Adipose tissue (tissue), 3 donors: ENCODE measurements around the gene SPTBN4. TPM values are rescaled to one million over a fixed set of nuclear protein-coding genes. Genes with fewer than 3 reads are reported as not detected.
"Not testable (repeated sequence)": the region's sequence is repeated elsewhere in the genome, so short reads cannot be mapped to it uniquely, and the experiment has no call there.

Experiments
- H3K27ac ChIP-seq: one replicate; pipeline ENCODE4 v1.5.1; 2013; ENCODE audit warnings: low read depth, low read length
- WGBS, 3 donors: extraction: QIAGEN DNeasy Blood & Tissue Kit; methylation state at CpG; one replicate each; pipeline ENCODE4 v1.1.7; 2013; 5-methylcytosine and 5-hydroxymethylcytosine counted together
- polyA plus RNA-seq, 3 donors: library from polyadenylated mRNA; stranded (reverse); fragments of 200-250 nt; gene quantifications; one replicate each; pipeline ENCODE4 v1.2.3, GENCODE V29; 2013
- donor health status: healthy with polysubstance abuse.
- donor health status: Bipolar disorder and iron deficiency.
- donor health status: healthy.

Gene SPTBN4
- polyA plus RNA-seq, 3 donors = 1.3 to 4.1 (median 2.2) TPM

DNA sequence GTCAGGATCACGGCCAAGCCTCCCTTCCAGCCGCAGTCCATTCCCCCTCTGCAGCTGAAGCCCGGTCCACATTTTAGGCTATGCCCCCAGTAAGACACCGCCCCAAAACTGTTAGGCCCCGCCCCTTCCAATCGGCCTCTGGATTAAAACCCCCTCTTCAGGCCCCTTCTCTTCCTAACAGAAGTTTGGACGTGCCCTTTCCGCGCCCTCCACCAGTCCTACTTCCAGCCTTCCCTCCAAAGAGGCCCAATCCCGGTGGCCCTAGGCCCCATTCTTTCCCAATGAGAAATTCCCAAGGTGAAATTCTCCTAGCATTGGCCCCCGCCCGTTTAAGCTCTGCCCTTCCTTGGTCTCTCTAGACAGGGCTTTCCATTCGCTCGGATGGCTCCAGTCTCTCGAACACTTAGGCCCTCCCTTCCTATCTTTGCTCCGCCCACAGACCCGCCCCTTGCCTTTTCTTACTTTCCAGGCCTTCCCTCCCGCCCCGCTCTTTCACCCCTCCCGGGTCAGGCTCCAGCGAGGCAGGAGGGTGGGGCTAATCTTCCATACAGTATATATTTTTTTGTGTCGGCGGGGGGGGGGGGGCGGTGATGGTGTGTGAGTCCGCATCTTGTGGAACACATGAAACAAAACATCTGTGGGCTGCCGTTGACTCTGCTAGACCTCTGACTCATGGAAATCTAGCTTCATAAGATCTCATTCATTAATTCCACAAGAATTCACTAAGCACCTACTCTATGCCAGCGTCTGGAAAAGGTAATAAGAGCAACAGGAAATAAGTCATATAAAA is 148.0 kb downstream of the SPTBN4 start:
- 7 to 37% (median 21%) methylated on average over 27 of the region's 27 CpGs for WGBS, 3 donors
- no peak overlapping the region for H3K27ac ChIP-seq

DNA sequence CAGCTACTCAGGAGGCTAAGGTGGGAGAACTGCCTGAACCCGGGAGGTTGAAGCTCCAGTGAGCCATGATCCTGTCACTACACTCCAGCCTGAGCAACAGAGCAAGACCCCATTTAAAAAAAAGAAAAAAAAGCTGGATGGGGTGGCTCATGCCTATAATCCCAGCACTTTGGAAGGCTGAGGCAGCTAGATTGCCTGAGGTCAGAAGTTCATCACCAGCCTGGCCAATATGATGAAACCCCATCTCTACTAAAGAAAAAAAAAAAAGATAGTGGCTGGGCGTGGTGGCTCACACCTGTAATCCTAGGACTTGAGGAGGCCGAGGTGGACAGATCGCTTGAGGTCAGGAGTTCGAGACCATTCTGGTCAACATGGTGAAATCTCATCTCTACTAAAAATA is 149.4 kb downstream of the SPTBN4 start:
- WGBS, 3 donors = 83 to 93% (median 84%) methylated on average over 5 of the region's 5 CpGs
- no peak overlapping the region for H3K27ac ChIP-seq

DNA sequence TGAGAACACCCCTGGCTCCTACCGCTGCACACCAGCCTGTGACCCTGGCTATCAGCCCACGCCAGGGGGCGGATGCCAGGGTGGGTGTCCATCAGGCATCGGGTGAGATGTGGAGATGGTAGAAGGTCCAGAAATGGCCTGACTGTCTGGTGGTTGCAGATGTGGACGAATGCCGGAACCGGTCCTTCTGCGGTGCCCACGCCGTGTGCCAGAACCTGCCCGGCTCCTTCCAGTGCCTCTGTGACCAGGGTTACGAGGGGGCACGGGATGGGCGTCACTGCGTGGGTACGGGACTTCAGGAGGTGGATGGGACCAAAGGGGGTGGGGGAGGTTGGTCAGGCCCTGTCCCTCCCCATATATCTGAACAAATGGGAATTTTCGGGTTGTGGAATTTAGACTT is 150.1 kb downstream of the SPTBN4 start:
- no peak overlapping the region for H3K27ac ChIP-seq
- WGBS, 3 donors = 93 to 97% (median 96%) methylated on average over 17 of the region's 17 CpGs

DNA sequence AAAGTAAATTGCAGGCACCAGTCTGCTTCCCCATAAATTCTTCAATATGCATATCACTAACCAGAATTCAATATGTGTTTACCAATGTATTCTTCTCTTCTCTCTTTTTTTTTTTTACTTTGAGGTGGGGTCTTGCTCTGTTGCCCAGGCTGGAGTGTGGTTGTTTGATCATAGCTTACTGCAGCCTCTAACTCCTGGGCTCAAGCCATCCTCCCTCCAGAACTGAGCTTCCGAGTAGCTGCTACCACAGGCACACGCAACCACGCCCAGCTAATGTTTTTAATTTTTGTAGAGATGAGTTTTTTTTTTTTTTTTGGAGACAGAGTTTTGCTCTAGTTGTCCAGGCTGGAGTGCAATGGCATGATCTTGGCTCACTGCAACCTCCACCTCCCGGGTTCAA is 151.2 kb downstream of the SPTBN4 start:
- H3K27ac ChIP-seq = no peak overlapping the region
- 88 to 92% (median 91%) methylated on average over 4 of the region's 4 CpGs for whole genome bisulfite sequencing, 3 donors

DNA sequence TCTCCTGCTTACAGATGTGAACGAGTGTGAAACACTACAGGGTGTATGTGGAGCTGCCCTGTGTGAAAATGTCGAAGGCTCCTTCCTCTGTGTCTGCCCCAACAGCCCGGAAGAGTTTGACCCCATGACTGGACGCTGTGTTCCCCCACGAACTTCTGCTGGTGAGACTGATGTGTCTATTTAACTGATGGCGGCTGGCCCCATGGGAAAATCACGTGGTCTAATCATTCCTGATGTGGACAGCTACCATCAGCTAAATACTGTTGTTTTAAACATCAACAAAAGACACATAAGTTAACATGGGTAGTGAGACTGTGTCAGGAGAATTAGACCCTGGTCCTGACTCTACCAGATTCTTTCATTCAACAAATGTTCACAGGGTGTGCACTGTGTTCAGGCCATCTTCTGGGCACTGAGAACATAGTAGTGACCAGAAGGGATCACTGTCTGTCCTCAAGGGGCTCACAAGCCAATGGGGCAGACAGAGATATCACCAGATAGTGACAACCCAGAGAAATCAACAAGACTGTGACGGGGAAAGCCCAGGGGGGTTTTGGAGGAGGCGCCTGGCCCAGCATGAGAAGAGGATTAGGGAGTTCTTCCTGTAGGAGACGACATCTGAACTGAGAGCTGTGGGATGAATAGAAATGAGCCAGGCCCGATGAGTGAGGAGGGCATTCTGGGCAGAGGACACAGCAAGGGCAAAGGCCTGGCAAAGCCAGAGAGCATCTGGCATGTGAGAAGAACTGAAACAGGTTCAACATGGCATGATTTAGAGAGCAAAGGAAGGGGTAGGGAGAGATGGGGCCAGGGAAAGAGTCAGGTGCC is 152.7 kb downstream of the SPTBN4 start:
- 75 to 80% (median 77%) methylated on average over 11 of the region's 11 CpGs for WGBS, 3 donors
- H3K27ac ChIP-seq = no peak overlapping the region

DNA sequence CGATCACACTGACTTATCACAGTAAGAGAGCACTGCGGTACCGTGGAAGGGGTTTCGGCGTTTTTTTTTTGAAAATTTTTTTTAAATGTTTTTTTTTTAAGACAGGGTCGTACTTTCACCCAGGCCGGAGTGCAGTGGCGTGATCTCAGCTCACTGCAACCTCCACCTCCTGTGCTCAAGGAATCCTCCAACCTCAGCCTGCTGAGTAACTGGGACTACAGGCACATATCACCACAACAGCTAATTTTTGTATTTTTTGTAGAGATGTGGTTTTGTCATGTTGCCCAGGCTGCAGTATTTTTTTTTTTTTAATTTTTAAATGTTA is 153.3 kb downstream of the SPTBN4 start:
- WGBS, 3 donors = 91 to 93% (median 92%) methylated on average over 8 of the region's 8 CpGs
- no peak overlapping the region for H3K27ac ChIP-seq

DNA sequence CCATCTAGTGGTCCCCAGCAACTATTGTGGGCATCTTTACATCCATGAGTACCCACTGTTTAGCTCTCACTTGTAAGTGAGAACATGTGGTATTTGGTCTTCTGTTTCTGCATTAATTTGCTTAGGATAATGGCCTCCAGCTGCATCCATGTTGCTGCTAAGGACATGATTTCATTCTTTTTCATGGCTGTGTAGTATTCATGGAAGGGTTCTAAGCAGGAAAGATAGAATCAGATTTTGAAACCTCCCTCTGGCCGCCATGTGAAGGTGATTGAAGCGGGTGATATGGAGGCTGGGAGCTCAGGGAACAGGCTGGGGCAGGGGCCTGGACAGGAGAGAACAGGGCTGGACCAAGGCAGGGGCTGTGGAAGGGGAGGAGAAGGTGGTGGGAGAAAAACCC is 154.5 kb downstream of the SPTBN4 start:
- H3K27ac ChIP-seq = no peak overlapping the region
- 70 to 95% (median 77%) methylated on average over 2 of the region's 2 CpGs for WGBS, 3 donors

DNA sequence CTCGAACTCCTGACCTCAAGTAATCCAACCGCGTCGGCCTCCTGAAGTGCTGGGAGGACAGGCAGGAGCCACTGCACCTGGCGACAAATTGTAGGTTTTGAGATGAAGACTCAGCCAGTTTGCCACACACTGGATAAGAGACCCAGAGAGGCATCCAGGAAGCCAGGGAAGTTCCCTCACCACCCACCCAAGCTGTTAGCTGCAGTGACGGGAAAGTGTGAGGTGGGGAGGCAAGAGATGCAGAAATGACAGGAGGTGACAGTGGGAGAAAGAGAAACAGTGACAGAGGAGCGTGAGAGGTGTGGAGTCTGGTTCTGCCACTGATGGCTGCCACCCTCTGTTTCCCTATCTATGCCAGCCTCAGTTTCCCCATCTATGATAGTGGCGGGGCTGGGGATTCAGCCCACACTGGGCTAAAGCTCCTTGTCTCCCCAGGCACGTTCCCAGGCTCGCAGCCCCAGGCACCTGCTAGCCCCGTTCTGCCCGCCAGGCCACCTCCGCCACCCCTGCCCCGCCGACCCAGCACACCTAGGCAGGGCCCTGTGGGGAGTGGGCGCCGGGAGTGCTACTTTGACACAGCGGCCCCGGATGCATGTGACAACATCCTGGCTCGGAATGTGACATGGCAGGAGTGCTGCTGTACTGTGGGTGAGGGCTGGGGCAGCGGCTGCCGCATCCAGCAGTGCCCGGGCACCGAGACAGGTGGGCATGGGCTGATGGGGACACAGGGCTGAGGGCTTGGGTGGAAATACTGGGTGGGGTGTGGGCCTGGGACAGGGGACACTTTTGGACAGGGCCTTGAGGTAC is 155.4 kb downstream of the SPTBN4 start:
- WGBS, 3 donors = 90 to 93% (median 90%) methylated on average over 24 of the region's 24 CpGs
- H3K27ac ChIP-seq = no peak overlapping the region

DNA sequence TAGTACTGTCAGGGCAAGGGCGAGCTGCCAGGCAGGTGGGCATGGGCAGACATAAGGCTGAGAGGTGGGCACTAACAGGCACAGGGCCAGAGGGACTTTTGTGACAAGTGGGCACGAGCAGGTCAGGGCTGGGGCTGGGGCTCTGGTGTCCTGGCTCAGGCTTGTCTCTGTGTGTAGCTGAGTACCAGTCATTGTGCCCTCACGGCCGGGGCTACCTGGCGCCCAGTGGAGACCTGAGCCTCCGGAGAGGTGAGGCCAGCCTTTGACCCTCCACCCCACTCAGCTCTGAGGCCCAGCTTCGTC is 155.9 kb downstream of the SPTBN4 start:
- H3K27ac ChIP-seq = no peak overlapping the region

DNA sequence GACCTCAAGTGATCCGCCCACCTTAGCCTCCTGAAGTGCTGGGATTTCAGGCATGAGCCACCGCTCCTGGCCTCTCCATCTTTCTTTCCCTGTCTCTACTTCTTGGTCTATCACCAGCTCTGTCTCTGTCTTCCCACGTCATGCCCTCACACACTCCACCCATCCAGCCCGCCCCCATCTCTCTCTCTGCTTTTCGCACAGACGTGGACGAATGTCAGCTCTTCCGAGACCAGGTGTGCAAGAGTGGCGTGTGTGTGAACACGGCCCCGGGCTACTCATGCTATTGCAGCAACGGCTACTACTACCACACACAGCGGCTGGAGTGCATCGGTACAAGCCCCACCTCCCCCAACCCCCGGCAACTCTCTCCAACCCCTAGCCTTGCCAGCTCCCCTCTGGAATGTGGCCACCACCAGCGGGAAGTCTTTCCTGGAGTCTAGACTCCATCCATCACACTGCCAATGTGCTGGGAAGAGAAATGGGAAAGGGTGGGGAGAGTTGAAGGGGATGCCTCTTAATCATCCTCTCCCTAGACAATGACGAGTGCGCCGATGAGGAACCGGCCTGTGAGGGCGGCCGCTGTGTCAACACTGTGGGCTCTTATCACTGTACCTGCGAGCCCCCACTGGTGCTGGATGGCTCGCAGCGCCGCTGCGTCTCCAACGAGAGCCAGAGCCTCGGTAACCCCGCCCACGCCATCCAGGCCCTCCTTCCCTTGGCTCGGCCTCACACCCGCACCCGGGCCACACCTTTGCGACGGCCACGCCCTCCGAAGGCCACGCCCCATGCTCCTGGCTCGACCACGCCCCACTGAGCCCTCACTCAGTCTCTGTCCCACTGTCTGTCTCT is 156.8 kb downstream of the SPTBN4 start:
- H3K27ac ChIP-seq = no peak overlapping the region
- 58 to 68% (median 63%) methylated on average over 40 to 41 of the region's 41 CpGs for WGBS, 3 donors

More for the DNA sequence above, 155.9 kb downstream of the SPTBN4 start:
- WGBS, 3 donors = 88 to 94% (median 90%) methylated on average over 6 to 7 of the region's 7 CpGs

DNA sequence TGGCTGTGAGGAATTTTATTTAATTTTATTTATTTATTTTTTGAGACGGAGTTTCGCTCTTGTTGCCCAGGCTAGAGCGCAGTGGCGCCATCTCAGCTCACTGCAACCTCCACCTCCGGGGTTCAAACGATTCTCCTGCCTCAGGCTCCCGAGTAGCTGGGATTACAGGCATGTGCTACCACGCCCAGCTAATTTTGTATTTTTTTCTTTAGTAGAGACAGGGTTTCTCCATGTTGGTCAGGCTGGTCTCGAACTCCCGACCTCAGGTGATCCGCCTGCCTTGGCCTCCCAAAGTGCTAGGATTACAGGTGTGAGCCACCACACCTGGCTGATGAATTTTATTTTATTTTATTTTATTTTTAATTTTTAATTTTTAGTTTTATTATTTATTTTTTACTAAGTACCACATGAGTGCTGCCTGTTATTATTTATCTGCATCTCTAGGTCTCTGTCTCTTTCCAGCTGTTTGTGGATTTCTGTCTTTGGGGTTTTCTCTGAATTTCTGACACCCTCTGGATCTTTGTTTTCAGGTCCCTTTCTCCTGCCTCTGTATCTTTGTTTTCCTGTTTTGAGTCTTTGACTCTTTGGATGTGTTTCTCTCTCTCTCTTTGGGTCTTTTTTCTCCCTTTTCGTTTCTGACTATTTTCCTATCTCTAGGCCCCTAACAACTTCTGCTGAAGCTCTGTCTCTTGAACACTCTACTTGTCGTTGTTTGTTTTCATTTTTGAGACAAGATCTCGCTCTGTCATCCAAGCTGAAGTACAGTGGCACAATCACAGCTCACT is 157.8 kb downstream of the SPTBN4 start:
- WGBS, 3 donors = 88 to 92% (median 89%) methylated on average over 14 of the region's 14 CpGs
- H3K27ac ChIP-seq = not testable (repeated sequence)

DNA sequence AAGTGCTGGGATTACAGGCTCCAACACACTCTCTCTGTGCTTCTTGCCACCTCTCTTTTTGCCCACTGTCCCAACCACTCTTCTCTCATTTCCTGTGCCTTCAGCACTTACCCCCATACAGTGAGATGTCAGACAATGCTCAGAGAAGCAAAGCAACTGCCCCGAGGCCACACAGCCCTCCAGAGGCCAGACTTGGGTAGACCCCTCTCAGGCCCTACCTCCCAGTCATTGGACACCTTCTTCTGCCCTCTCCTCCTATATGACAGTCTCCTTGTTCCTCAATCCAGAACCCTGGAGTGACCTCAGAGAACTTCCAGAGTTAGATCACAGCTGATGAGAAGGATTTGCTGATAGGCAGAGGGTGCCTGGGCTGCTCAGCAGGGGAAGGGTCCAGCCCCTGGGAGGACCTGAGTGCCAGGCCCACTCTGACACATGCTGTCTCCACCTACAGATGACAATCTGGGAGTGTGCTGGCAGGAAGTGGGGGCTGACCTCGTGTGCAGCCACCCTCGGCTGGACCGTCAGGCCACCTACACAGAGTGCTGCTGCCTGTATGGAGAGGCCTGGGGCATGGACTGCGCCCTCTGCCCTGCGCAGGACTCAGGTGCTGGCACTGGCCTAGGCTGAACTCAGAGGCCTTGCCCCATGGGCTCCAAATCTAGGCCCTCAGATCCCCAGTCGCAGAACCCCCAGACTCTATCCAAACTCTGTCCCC is 158.8 kb downstream of the SPTBN4 start:
- 76 to 81% (median 78%) methylated on average over 7 of the region's 7 CpGs for WGBS, 3 donors
- no peak overlapping the region for H3K27ac ChIP-seq

Other genes starting within 250 kb of the SPTBN4 start
- under 1 TPM in 1 of 3 donors, not detected in 2; 0.10 TPM for gene TTC9B, start 248.6 kb upstream of the SPTBN4 start, polyA plus RNA-seq
- gene CCNP, start 240.3 kb upstream of the SPTBN4 start, polyA plus RNA-seq = 1 to 10 TPM in 1 of 3 donors, under 1 TPM in 1, not detected in 1; 0.21 to 1.7 TPM
- 100 to 1,000 TPM in 1 of 3 donors, 10 to 100 TPM in 2; 49.0 to 172 (median 64.1) TPM for gene AKT2, start 181.7 kb upstream of the SPTBN4 start, polyA plus RNA-seq
- 10 to 100 TPM in 1 of 3 donors, 1 to 10 TPM in 2; 5.0 to 10.9 (median 8.4) TPM for gene C19orf47, start 118.6 kb upstream of the SPTBN4 start, polyA plus RNA-seq
- gene PLD3, start 118.3 kb upstream of the SPTBN4 start, polyA plus RNA-seq = 100 to 1,000 TPM; 109 to 160 (median 130) TPM
- gene HIPK4, start 76.8 kb upstream of the SPTBN4 start, polyA plus RNA-seq = under 1 TPM in 2 of 3 donors, not detected in 1; 0.02 to 0.10 TPM
- gene PRX, start 53.6 kb upstream of the SPTBN4 start, polyA plus RNA-seq = 1 to 10 TPM; 2.3 to 4.5 (median 2.4) TPM
- 10 to 100 TPM in 2 of 3 donors, 1 to 10 TPM in 1; 5.5 to 65.3 (median 44.1) TPM for gene SERTAD1, start 41.0 kb upstream of the SPTBN4 start, polyA plus RNA-seq
- gene SERTAD3, start 22.7 kb upstream of the SPTBN4 start, polyA plus RNA-seq = 10 to 100 TPM in 2 of 3 donors, 1 to 10 TPM in 1; 8.3 to 57.5 (median 13.3) TPM
- 100 to 1,000 TPM; 109 to 235 (median 220) TPM for gene BLVRB, start 1.3 kb upstream of the SPTBN4 start, polyA plus RNA-seq
- 10 to 100 TPM; 35.6 to 67.6 (median 55.1) TPM for gene SHKBP1, start 109.9 kb downstream of the SPTBN4 start, polyA plus RNA-seq
- gene LTBP4, start 134.4 kb downstream of the SPTBN4 start, polyA plus RNA-seq = 100 to 1,000 TPM in 2 of 3 donors, 10 to 100 TPM in 1; 35.5 to 125 (median 124) TPM
- 10 to 100 TPM in 2 of 3 donors, 1 to 10 TPM in 1; 7.1 to 30.7 (median 27.2) TPM for gene NUMBL, start 223.7 kb downstream of the SPTBN4 start, polyA plus RNA-seq
- gene COQ8B, start 249.9 kb downstream of the SPTBN4 start, polyA plus RNA-seq = 10 to 100 TPM; 26.2 to 35.5 (median 29.4) TPM